ENCODE measurements around the gene AKT1S1. TPM values are rescaled to one million over a fixed set of nuclear protein-coding genes. Genes with fewer than 3 reads are reported as not detected.

The AKT1S1 gene
- total RNA-seq, 1 experiment from 2014 or later = 70.6 TPM

GRCh38 chr19:49879243-49879963, 2.2 kb upstream of the AKT1S1 start:
- RAD21 ChIA-PET (ENCODE audit: low non-redundant PET in 1 of 2, low total read pairs in 2 of 2, uncharacterized antibody in 2 of 2, unreplicated experiment in 2 of 2) = no interaction called here
- TF ChIP-seq RAD21 (IDR thresholded peaks at IDR 0.05; ENCODE audit: low read depth) (no peak), SIN3A (IDR thresholded peaks at IDR 0.05; ENCODE audit: low read depth) (no peak), SRF (IDR thresholded peaks at IDR 0.05; ENCODE audit: low read depth) (no peak)
- POLR2A ChIA-PET = no interaction called here
- peaks cover 11 to 30% of the 10 kb centered on the region in 2 experiments for H3K4me1 ChIP-seq (ENCODE audit: control insufficient read depth in 1 of 2, insufficient read depth in 2 of 2, low read length in 2 of 2)
- peak overlapping the region; percentile 79 to 89 for H3K4me3 ChIP-seq (replicated peaks in 1 of 2; ENCODE audit: low read depth in 1 of 2, low read length in 2 of 2)
- intact Hi-C loops (cut with micrococcal nuclease) = no loop called here
- peaks cover 25% of the 10 kb centered on the region for H3K79me2 ChIP-seq (ENCODE audit: insufficient read depth, low read length)
- peaks cover 0 to 6% of the 10 kb centered on the region in 2 experiments; a peak in 1 of 4 replicates for H3K9me3 ChIP-seq (ENCODE audit: control insufficient read depth in 1 of 2, insufficient read depth in 1 of 2, low read depth in 1 of 2, low read length in 2 of 2)
- peak overlapping the region; percentile 99 for H3K4me2 ChIP-seq (ENCODE audit: low read length)
- H3K36me3 ChIP-seq (ENCODE audit: control insufficient read depth in 1 of 2, insufficient read depth in 2 of 2, low read length in 2 of 2) = peaks cover 12 to 18% of the 10 kb centered on the region in 2 experiments
- no peaks in the 10 kb centered on the region for H4K20me1 ChIP-seq (ENCODE audit: insufficient read depth)
- H3K9me2 ChIP-seq (ENCODE audit: insufficient read depth) = no peaks in the 10 kb centered on the region
- H2AFZ ChIP-seq (ENCODE audit: low read depth, low read length, poor library complexity, severe bottlenecking) = no peak overlapping the region
- ATAC-seq = no peak
- peak; percentile 71 for DNase-seq (ENCODE audit: low read depth, low spot score)
- BruUV-seq (replicated peaks) = no TSS peak
- peak overlapping the region; percentile 93 for H3K9ac ChIP-seq (ENCODE audit: low read length)
- H3K27me3 ChIP-seq (ENCODE audit: insufficient read depth, low read length) = no peaks in the 10 kb centered on the region
- H3K27ac ChIP-seq (ENCODE audit: low read depth, low read length) = peak overlapping the region; percentile 98
- CTCF ChIA-PET = no interaction called here

- Histone ChIP-seq H2AFZ (ENCODE audit: low read depth, low read length, poor library complexity, severe bottlenecking) (no peak overlapping the region), H3K4me1 (ENCODE audit: control insufficient read depth in 1 of 2, insufficient read depth in 2 of 2, low read length in 2 of 2) (peaks cover 11 to 28% of the 10 kb centered on the region in 2 experiments), H3K4me3 (replicated peaks in 1 of 2; ENCODE audit: low read depth in 1 of 2, low read length in 2 of 2) (peak overlapping the region; percentile 79 to 89), H3K9ac (ENCODE audit: low read length) (peak overlapping the region; percentile 93), H3K27me3 (ENCODE audit: insufficient read depth, low read length) (no peaks in the 10 kb centered on the region), H3K9me3 (ENCODE audit: control insufficient read depth in 1 of 2, insufficient read depth in 1 of 2, low read depth in 1 of 2, low read length in 2 of 2) (peaks cover 0 to 6% of the 10 kb centered on the region in 2 experiments; a peak in 1 of 4 replicates), H3K9me2 (ENCODE audit: insufficient read depth) (no peaks in the 10 kb centered on the region), H3K36me3 (ENCODE audit: control insufficient read depth in 1 of 2, insufficient read depth in 2 of 2, low read length in 2 of 2) (peaks cover 10 to 18% of the 10 kb centered on the region in 2 experiments), H3K27ac (ENCODE audit: low read depth, low read length) (peak overlapping the region; percentile 98), H4K20me1 (ENCODE audit: insufficient read depth) (no peaks in the 10 kb centered on the region), H3K4me2 (ENCODE audit: low read length) (peak overlapping the region; percentile 99), H3K79me2 (ENCODE audit: insufficient read depth, low read length) (peaks cover 32% of the 10 kb centered on the region)
- intact Hi-C loops (cut with micrococcal nuclease) = no loop called here
- TSS peak; percentile 70 for BruUV-seq (replicated peaks)
- RAD21 ChIA-PET (ENCODE audit: low non-redundant PET in 1 of 2, low total read pairs in 2 of 2, uncharacterized antibody in 2 of 2, unreplicated experiment in 2 of 2) = no interaction called here
- DNase-seq (ENCODE audit: low read depth, low spot score) = no peak
- POLR2A ChIA-PET = no interaction called here
- no peak for ATAC-seq
- TF ChIP-seq CTCF (IDR thresholded peaks at IDR 0.05 in 2 of 3, conservative IDR thresholded peaks at IDR 0.05 in 1 of 3; ENCODE audit: borderline replicate concordance in 1 of 3, insufficient read depth in 1 of 3, low read depth in 2 of 3, low read length in 2 of 3) = no peak
- CTCF ChIA-PET = no interaction called here
These were observed 1.6 kb upstream of the AKT1S1 start for GRCh38 chr19:49878744-49879070.
